ENCODE measurements around the gene MOGAT3.

DNA sequence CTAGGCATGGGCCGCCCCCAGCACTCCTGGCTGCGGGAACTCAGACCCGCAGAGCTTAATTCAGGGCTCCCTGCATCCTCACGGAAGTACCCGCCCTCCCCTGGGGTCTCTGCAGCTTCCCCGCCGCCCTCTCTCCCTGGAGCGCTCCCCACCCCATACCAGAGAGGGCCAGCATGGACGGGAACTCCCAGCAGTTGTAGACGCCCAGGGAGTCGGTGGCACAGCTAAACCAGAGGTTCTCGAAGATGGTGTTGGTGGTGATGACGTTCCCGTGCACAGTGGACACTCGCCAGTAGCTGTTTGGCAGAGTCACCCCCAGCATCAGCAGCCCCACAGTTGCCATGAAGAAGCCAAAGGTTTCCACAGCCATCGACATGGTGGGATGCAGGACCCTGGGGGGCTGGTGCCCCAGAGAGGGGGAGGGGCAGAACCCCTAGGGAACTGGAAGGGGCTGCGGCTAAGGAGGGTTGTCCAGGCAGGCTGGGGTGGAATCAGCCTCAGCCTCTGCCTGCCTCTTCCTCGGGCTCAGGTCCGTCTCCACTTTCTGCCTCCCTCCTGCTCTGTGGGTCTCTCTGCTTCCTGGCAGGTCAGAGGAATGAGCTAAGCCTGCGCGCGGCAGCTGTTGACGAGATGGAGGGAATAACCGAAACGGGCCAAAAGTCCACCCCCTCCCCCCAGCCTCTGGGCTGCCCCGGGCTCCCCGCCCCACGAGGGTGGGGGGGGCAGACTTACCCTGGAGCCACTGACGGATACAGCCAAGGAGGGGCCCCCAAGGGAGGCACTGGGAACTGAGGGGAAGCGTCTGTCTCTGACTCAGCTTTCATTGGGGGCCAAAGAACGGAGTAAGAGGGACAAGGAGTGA, 36.6 kb upstream of the MOGAT3 start, which contains the start of gene CLDN15:
- TF ChIP-seq, protein P1, sequence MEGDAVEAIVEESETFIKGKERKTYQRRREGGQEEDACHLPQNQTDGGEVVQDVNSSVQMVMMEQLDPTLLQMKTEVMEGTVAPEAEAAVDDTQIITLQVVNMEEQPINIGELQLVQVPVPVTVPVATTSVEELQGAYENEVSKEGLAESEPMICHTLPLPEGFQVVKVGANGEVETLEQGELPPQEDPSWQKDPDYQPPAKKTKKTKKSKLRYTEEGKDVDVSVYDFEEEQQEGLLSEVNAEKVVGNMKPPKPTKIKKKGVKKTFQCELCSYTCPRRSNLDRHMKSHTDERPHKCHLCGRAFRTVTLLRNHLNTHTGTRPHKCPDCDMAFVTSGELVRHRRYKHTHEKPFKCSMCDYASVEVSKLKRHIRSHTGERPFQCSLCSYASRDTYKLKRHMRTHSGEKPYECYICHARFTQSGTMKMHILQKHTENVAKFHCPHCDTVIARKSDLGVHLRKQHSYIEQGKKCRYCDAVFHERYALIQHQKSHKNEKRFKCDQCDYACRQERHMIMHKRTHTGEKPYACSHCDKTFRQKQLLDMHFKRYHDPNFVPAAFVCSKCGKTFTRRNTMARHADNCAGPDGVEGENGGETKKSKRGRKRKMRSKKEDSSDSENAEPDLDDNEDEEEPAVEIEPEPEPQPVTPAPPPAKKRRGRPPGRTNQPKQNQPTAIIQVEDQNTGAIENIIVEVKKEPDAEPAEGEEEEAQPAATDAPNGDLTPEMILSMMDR (optimal IDR thresholded peaks at IDR 0.05 in 1 of 3, IDR thresholded peaks at IDR 0.05 in 1 of 3, conservative IDR thresholded peaks at IDR 0.05 in 1 of 3; ENCODE audit: extremely low read depth in 1 of 3, insufficient read depth in 2 of 3, low read length in 3 of 3): no peak
- no peak for TF ChIP-seq EZH2 (IDR thresholded peaks at IDR 0.05; ENCODE audit: low read length)

Data from keratinocyte (primary cell).